ENCODE measurements around the gene CDK5R1. TPM values are rescaled to one million over a fixed set of nuclear protein-coding genes. Genes with fewer than 3 reads are reported as not detected.

The CDK5R1 gene
- total and polyA plus RNA-seq, 2 donors (not counting 3 experiments of a cell fraction or from before 2014, with no cell fraction given) = 1.6 to 3.9 TPM

GRCh38 chr17:32484628-32485027, 2.2 kb upstream of the CDK5R1 start:
- H3K4me1 ChIP-seq (ENCODE audit: control insufficient read depth, extremely low read depth, insufficient read depth, low read length) = peaks cover 6% of the 10 kb centered on the region
- no peak overlapping the region for H3K27ac ChIP-seq (ENCODE audit: insufficient read depth, low read depth, low read length)
- H3K79me2 ChIP-seq (ENCODE audit: control insufficient read depth, insufficient read depth, low read length) = peaks cover 2% of the 10 kb centered on the region
- H2AFZ ChIP-seq (ENCODE audit: low read depth, low read length) = no peak overlapping the region
- H3K27me3 ChIP-seq (ENCODE audit: control insufficient read depth in 2 of 2, insufficient read depth in 2 of 2, low read length in 2 of 2) = no peaks in the 10 kb centered on the region
- intact Hi-C loops (cut with micrococcal nuclease) = loop anchor here (5.0 to 10.0 kb wide), 2 partner anchors 173 to 510 kb away; partner anchors contain the start of gene SPACA3
- no peaks in the 10 kb centered on the region for H4K20me1 ChIP-seq (replicated peaks; ENCODE audit: control insufficient read depth, extremely low read depth, insufficient read depth, low read length)
- no TSS peak for BruUV-seq (replicated peaks)
- ChIA-PET CTCF (interaction anchor here (0.6 to 6.6 kb wide), 15 partner anchors 22 to 1266 kb away, joined by 3 to 41 read pairs (median 5); partner anchors contain the start of genes MYO1D and PSMD11), POLR2A (no interaction called here)
- no peak for TF ChIP-seq GATA2 (IDR thresholded peaks at IDR 0.05; ENCODE audit: insufficient read depth, insufficient read length, low read depth, low read length)
- TF ChIP-seq FOS (IDR thresholded peaks at IDR 0.05; ENCODE audit: borderline replicate concordance, insufficient read depth, low read length) = no peak
- no peak for TF ChIP-seq POLR2A (IDR thresholded peaks at IDR 0.05; ENCODE audit: low read depth, low read length)
- DNase-seq (ENCODE audit: low read depth, low spot score) (no peak), FAIRE-seq (no peak)
- no peak overlapping the region for H3K4me2 ChIP-seq (ENCODE audit: insufficient read depth, low read length)
- H3K36me3 ChIP-seq (ENCODE audit: control insufficient read depth in 2 of 2, extremely low read depth in 1 of 2, insufficient read depth in 2 of 2, low read length in 2 of 2) = peaks cover 4 to 14% of the 10 kb centered on the region in 2 experiments
- dilution Hi-C loops (cut with MboI; ENCODE audit: extremely low pct_ligation_motif_present, low sequenced_read_pairs) = no loop called here
- no peaks in the 10 kb centered on the region for H3K9me1 ChIP-seq (replicated peaks; ENCODE audit: control insufficient read depth, extremely low read depth, insufficient read depth, low read length)
- no peak overlapping the region for H3K4me3 ChIP-seq (replicated peaks in 1 of 3; ENCODE audit: insufficient read depth in 1 of 3, low read depth in 1 of 3, low read length in 3 of 3)
- H3K9ac ChIP-seq (replicated peaks; ENCODE audit: extremely low read depth, insufficient read depth, low read length) = no peak overlapping the region
- no peaks in the 10 kb centered on the region for H3K9me3 ChIP-seq (replicated peaks; ENCODE audit: control insufficient read depth, insufficient read depth, low read length)

- peaks cover 2% of the 10 kb centered on the region for H3K79me2 ChIP-seq (ENCODE audit: control insufficient read depth, insufficient read depth, low read length)
- H3K4me1 ChIP-seq (ENCODE audit: control insufficient read depth, extremely low read depth, insufficient read depth, low read length) = peaks cover 6% of the 10 kb centered on the region
- no peaks in the 10 kb centered on the region for H3K27me3 ChIP-seq (ENCODE audit: control insufficient read depth in 2 of 2, insufficient read depth in 2 of 2, low read length in 2 of 2)
- peak overlapping the region; percentile 53 for H3K9ac ChIP-seq (replicated peaks; ENCODE audit: extremely low read depth, insufficient read depth, low read length)
- TF ChIP-seq MYC (IDR thresholded peaks at IDR 0.05; ENCODE audit: low read depth, low read length) = no peak
- TF ChIP-seq MAX (IDR thresholded peaks at IDR 0.05; ENCODE audit: insufficient read depth, insufficient read length) = no peak
- TF ChIP-seq GATA2 (IDR thresholded peaks at IDR 0.05; ENCODE audit: insufficient read depth, insufficient read length, low read depth, low read length) = no peak
- TF ChIP-seq POLR2AphosphoS5 (IDR thresholded peaks at IDR 0.05; ENCODE audit: insufficient read depth, low read depth, low read length) = no peak
- TF ChIP-seq POLR2A (IDR thresholded peaks at IDR 0.05; ENCODE audit: low read depth, low read length) = no peak
- no peak for TF ChIP-seq CTCF (IDR thresholded peaks at IDR 0.05; ENCODE audit: extremely low read depth in 1 of 2, insufficient read depth in 1 of 2, low read depth in 1 of 2, low read length in 2 of 2)
- TF ChIP-seq FOS (IDR thresholded peaks at IDR 0.05; ENCODE audit: borderline replicate concordance, insufficient read depth, low read length) = no peak
- no peak overlapping the region for H3K4me3 ChIP-seq (replicated peaks in 1 of 3; ENCODE audit: insufficient read depth in 1 of 3, low read depth in 1 of 3, low read length in 3 of 3)
- peak overlapping the region; percentile 43 for H2AFZ ChIP-seq (ENCODE audit: low read depth, low read length)
- peaks cover 4 to 10% of the 10 kb centered on the region in 2 experiments for H3K36me3 ChIP-seq (ENCODE audit: control insufficient read depth in 2 of 2, extremely low read depth in 1 of 2, insufficient read depth in 2 of 2, low read length in 2 of 2)
- no peak overlapping the region for H3K4me2 ChIP-seq (ENCODE audit: insufficient read depth, low read length)
- H4K20me1 ChIP-seq (replicated peaks; ENCODE audit: control insufficient read depth, extremely low read depth, insufficient read depth, low read length) = no peaks in the 10 kb centered on the region
- intact Hi-C loops (cut with micrococcal nuclease) (loop anchor here (1.0 to 10.0 kb wide), 3 partner anchors 34 to 509 kb away; partner anchors contain the start of gene SPACA3), dilution Hi-C loops (cut with MboI; ENCODE audit: extremely low pct_ligation_motif_present, low sequenced_read_pairs) (no loop called here)
- DNase-seq (ENCODE audit: low read depth, low spot score) (no peak), FAIRE-seq (peak; percentile 37)
- POLR2A ChIA-PET = interaction anchor here (1.5 kb wide), 1 partner anchor 174 kb away, joined by 3 read pairs; no protein-coding TSS in a partner anchor
- H3K9me3 ChIP-seq (replicated peaks; ENCODE audit: control insufficient read depth, insufficient read depth, low read length) = no peaks in the 10 kb centered on the region
- H3K9me1 ChIP-seq (replicated peaks; ENCODE audit: control insufficient read depth, extremely low read depth, insufficient read depth, low read length) = no peaks in the 10 kb centered on the region
- CTCF ChIA-PET = interaction anchor here (1.3 to 6.6 kb wide), 8 partner anchors 23 to 513 kb away, joined by 3 to 41 read pairs (median 12); partner anchors contain the start of genes MYO1D and PSMD11
- H3K27ac ChIP-seq (ENCODE audit: insufficient read depth, low read depth, low read length) = peak overlapping the region; percentile 50
- BruUV-seq (replicated peaks) = no TSS peak
These were observed 1.3 kb upstream of the CDK5R1 start for GRCh38 chr17:32485261-32486110.

All from endothelial cell of umbilical vein (primary cell).